ENCODE results near the gene FOXB1.

DNA sequence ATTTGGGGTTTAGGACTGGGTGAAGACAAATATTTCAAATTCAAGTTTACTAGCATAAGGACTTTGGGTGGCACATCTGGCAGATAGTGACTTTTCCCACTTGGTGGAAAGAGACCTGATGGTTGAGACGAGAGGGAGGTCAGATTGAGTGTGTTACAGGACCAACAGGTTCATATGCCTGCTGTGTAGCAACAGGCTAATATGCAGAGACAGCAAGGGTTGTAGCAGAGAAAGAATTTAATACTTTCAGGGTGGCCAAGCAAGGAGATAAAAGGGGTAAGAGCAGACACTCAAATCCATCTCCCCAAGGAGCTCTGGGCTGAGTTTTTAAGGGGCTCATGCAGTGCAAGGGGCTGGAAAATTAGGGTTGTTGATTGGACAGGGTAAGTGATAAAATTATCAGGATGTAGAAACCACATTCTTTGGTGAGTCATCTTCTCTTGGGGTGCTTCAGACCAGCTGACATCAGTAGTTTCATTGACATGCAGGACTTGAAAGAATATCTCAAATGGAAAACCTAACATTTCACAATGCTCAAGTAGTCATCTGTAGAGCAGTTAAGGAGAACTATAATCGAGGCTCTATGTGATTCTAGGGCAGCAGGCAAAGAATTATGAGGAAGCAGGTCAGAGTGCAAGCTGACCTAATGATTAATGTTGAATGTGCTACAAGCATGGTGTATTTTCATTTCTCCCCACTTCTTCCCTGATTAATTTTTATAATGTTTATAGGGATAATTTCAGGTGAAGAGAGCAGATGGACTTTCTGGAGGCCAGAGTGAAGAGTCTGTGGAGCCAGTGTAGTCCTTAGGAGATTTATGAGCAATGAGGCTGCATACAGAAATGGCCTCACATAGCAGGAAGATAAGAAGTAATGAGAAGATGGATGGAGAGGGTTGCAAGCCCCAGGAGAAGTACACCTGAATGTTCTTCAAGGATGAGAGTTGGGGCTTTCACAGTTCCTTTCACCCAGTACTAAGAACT is 13.7 kb downstream of the FOXB1 start:
- TF ChIP-seq BHLHE40 (IDR thresholded peaks at IDR 0.05; ENCODE audit: low read length) = no peak
- no peak for TF ChIP-seq BRCA1 (IDR thresholded peaks at IDR 0.05)
- TF ChIP-seq BRCA1 (CRISPR knock-in tag; IDR thresholded peaks at IDR 0.05) = no peak
- no peak for TF ChIP-seq ETV6 (IDR thresholded peaks at IDR 0.05; ENCODE audit: borderline replicate concordance in 1 of 2, low read depth in 2 of 2, low read length in 1 of 2)
- no peak for TF ChIP-seq ETV6 (CRISPR knock-in tag; IDR thresholded peaks at IDR 0.05; ENCODE audit: borderline replicate concordance)
- TF ChIP-seq MAFK (IDR thresholded peaks at IDR 0.05; ENCODE audit: low read length) = no peak
- no peak for TF ChIP-seq FOXM1 (IDR thresholded peaks at IDR 0.05; ENCODE audit: low read depth)
- no peak for TF ChIP-seq FOXM1 (CRISPR knock-in tag; IDR thresholded peaks at IDR 0.05; ENCODE audit: low read depth)
- no peak for TF ChIP-seq ZNF232 (CRISPR knock-in tag; IDR thresholded peaks at IDR 0.05)
